Thymus (tissue), 11 donors: ENCODE results near the gene DRC3. TPM values are rescaled to one million over a fixed set of nuclear protein-coding genes. Genes with fewer than 3 reads are reported as not detected.
A peak's percentile ranks its signal among the peaks of the same experiment; 100 is the strongest.
"Not testable (repeated sequence)": the region's sequence is repeated elsewhere in the genome, so short reads cannot be mapped to it uniquely, and the experiment has no call there.

Source experiments
- DNase-seq, 9 donors: peaks; one replicate each; pipeline ENCODE4 v3.0.0-alpha.2; 2013; ENCODE audit warnings: low spot score in 9 of 9, low read depth in 6 of 9, missing footprints in 1 of 9
- H3K27ac ChIP-seq, 2 donors: one replicate each; pipeline ENCODE4 v1.5.1; 2013; ENCODE audit warnings: control low read depth in 1 of 2, low read depth in 1 of 2, low read length in 1 of 2, mild to moderate bottlenecking in 1 of 2, moderate library complexity in 1 of 2
- H3K27me3 ChIP-seq, 2 donors: one replicate each; pipeline ENCODE4 v1.5.1; 2013; ENCODE audit warnings: low read length in 1 of 2; ENCODE audit not compliant: control insufficient read depth in 2 of 2, insufficient read depth in 1 of 2
- H3K36me3 ChIP-seq, 2 donors: one replicate each; pipeline ENCODE4 v1.5.1; 2013; ENCODE audit warnings: low read length in 1 of 2, mild to moderate bottlenecking in 1 of 2, moderate library complexity in 1 of 2; ENCODE audit not compliant: control insufficient read depth in 2 of 2, insufficient read depth in 2 of 2
- H3K4me1 ChIP-seq, 2 donors: one replicate each; pipeline ENCODE4 v1.5.1; 2013; ENCODE audit warnings: low read length in 2 of 2; ENCODE audit not compliant: control insufficient read depth in 2 of 2, insufficient read depth in 2 of 2
- H3K4me3 ChIP-seq, 2 donors: one replicate each; pipeline ENCODE4 v1.5.1; 2013; ENCODE audit warnings: low read length in 2 of 2, control low read depth in 1 of 2, mild to moderate bottlenecking in 1 of 2
- H3K9me3 ChIP-seq, 2 donors: one replicate each; pipeline ENCODE4 v1.5.1; 2013; ENCODE audit warnings: low read length in 1 of 2, mild to moderate bottlenecking in 1 of 2; ENCODE audit not compliant: control insufficient read depth in 2 of 2, insufficient read depth in 1 of 2
- WGBS: extraction: QIAGEN DNeasy Blood & Tissue Kit; methylation state at CpG from one replicate; pipeline ENCODE4 v1.1.7; 2013; 5-methylcytosine and 5-hydroxymethylcytosine counted together
- polyA plus RNA-seq: library from polyadenylated mRNA; stranded (reverse); fragments of 200-250 nt; gene quantifications from one replicate; pipeline ENCODE4 v1.2.3, GENCODE V29; 2013
- total RNA-seq: library from RNA; stranded (reverse); fragments of 120-200 nt; gene quantifications from one replicate; pipeline ENCODE4 v1.2.4, GENCODE V29; 2013
- donor health status: healthy.

The DRC3 gene
- total and polyA plus RNA-seq, 2 donors = 1.3 to 3.3 TPM

- Histone ChIP-seq H3K27ac (no peak overlapping the region), H3K4me1 (peaks cover 0 to 7% of the 10 kb centered on the region in 2 donors), H3K27me3 (no peaks in the 10 kb centered on the region), H3K4me3 (no peak overlapping the region), H3K9me3 (peaks cover 0 to 4% of the 10 kb centered on the region in 2 donors), H3K36me3 (no peaks in the 10 kb centered on the region)
- DNase-seq = no peak
- 97% methylated on average over 2 of the region's 2 CpGs for WGBS
Measured at GRCh38 chr17:17993366-17993765, 20.7 kb downstream of the DRC3 start.

DNA sequence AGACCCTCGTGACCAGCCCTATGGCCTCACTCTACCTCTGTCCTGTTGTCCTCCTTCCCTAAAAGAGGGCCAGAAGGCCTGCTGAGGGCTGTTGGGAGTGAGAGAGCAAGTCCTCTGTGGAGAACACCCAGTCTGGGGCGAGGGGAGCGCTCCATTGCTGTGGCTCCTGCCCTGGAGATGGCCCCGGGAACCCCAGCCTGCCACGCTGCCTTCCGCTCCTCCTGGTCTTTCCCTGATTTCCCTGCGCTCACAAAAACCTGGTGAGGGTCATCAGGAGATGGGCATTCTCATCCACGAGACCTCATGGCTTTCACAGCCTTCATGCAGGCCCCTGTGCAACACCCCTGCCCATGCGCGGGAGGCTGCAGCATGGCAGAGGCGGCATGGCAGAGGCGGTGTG is 21.2 kb downstream of the DRC3 start:
- H3K9me3 ChIP-seq = peaks cover 0 to 4% of the 10 kb centered on the region in 2 donors
- H3K36me3 ChIP-seq = no peaks in the 10 kb centered on the region
- no peak for DNase-seq
- H3K4me3 ChIP-seq = no peak overlapping the region
- peaks cover 0 to 7% of the 10 kb centered on the region in 2 donors for H3K4me1 ChIP-seq
- no peak overlapping the region for H3K27ac ChIP-seq
- 97% methylated on average over 12 of the region's 12 CpGs for WGBS
- H3K27me3 ChIP-seq = no peaks in the 10 kb centered on the region

DNA sequence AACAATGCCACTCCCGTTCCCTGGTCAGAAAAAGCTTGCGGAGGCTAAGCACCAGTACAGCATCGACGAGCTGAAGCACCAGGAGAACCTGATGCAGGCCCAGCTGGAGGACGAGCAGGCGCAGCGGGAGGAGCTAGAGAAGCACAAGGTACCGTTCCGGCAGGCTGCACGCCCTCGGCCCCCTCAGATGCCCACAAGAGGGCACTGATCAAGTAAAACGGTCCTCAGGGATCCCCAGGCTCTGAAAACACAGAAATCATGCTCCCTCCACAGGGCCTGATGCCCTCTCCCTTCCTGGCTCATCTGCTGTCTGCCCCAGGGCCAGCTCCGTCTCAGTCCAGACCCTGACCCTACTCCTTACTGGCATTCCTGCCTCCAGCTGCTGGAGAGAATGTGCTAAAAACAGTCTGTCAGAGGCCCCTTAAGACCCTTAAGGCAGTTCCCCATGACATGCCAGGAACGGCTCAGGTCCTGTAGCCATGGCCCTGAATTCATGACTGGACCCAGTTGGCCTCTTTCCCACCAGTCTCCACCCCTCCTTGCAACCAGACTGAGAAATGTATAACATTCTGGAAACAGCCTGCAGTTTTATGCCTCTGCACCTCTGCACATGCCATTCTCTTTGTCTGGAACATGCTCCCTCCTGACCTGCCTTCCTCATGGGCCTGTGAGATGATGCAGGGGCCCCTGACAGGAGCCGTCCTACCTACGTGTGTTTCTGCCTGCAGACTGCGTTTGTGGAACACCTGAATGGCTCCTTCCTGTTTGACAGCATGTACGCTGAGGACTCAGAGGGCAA is 21.8 kb downstream of the DRC3 start:
- H3K36me3 ChIP-seq = no peaks in the 10 kb centered on the region

GRCh38 chr17:17995887-17996286 is 23.2 kb downstream of the DRC3 start:
- not testable (repeated sequence) for H3K4me3 ChIP-seq, DNase-seq, H3K36me3 ChIP-seq, H3K27ac ChIP-seq, H3K27me3 ChIP-seq, H3K4me1 ChIP-seq, H3K9me3 ChIP-seq
- 98% methylated on average over 8 of the region's 8 CpGs for WGBS

More for the DNA sequence above, 21.8 kb downstream of the DRC3 start:
- H3K27ac ChIP-seq = no peak overlapping the region
- H3K9me3 ChIP-seq = no peaks in the 10 kb centered on the region
- no peaks in the 10 kb centered on the region for H3K27me3 ChIP-seq
- 75% methylated on average over 18 of the region's 18 CpGs for WGBS
- DNase-seq = peak in 3 of 9 donors; percentile 15 to 41 (median 28)
- peaks cover 0 to 7% of the 10 kb centered on the region in 2 donors for H3K4me1 ChIP-seq
- no peak overlapping the region for H3K4me3 ChIP-seq

DNA sequence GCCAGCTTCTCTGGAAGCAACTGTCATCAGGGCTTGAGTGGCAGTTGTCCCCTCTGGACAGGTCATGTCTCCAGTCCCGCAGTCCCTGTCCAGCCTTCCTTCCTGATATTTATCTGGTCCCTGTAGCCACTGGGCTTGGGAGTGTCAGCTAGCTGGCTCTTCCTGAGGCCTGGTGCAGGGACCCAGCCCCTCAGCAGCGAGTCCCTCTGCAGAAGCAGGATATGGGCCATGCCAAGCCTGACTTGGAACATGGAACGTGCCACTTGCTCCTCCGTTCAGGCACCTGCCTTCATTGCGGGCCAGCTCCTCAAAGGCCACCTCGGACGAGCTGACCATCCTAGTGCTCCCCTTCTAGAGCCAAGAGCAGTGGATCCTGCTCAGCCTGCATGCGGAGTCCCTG is 26.3 kb downstream of the DRC3 start:
- H3K4me1 ChIP-seq = peaks cover 0 to 7% of the 10 kb centered on the region in 2 donors
- no peak for DNase-seq

DNA sequence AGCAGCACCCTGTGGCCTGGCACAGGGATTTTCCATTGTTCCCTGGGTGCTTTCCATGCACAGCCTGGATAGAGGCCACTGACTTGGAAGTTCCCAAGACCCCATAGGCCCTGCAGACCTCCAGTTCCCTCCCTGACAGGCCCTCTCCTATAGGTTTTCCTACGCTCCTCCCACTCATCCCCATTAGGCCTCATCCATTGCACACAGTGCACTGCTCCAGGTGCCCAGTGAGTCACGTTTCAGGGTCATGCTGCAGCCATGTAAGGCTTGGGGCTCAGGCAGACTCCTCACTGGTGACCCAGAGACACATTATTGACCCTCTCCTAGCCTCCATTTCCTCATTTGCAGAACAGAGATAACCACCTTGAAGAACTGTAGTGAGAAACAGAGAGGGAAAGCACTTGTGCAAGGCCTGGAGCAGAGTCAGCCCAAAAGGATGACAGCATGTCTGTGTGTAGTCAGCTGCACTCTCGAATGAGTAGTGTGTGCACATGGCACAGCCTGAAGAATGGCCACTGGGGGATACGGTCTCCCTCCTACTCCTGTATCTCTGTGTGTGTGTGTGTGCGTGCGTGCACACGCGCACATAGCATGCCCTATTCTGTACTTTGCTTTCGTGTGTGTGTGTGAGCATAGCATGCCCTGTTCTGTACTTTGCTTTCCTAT is 26.8 kb downstream of the DRC3 start:
- peaks cover 0 to 3% of the 10 kb centered on the region in 2 donors for H3K4me1 ChIP-seq
- H3K36me3 ChIP-seq = no peaks in the 10 kb centered on the region
- 94% methylated on average over 9 of the region's 9 CpGs for WGBS
- H3K9me3 ChIP-seq = no peaks in the 10 kb centered on the region
- no peak for DNase-seq
- no peaks in the 10 kb centered on the region for H3K27me3 ChIP-seq
- no peak overlapping the region for H3K4me3 ChIP-seq
- H3K27ac ChIP-seq = no peak overlapping the region

More for the DNA sequence above, 26.3 kb downstream of the DRC3 start:
- no peaks in the 10 kb centered on the region for H3K27me3 ChIP-seq
- H3K27ac ChIP-seq = no peak overlapping the region
- no peaks in the 10 kb centered on the region for H3K36me3 ChIP-seq
- H3K9me3 ChIP-seq = no peaks in the 10 kb centered on the region
- WGBS = 97% methylated on average over 8 of the region's 8 CpGs
- H3K4me3 ChIP-seq = no peak overlapping the region

DNA sequence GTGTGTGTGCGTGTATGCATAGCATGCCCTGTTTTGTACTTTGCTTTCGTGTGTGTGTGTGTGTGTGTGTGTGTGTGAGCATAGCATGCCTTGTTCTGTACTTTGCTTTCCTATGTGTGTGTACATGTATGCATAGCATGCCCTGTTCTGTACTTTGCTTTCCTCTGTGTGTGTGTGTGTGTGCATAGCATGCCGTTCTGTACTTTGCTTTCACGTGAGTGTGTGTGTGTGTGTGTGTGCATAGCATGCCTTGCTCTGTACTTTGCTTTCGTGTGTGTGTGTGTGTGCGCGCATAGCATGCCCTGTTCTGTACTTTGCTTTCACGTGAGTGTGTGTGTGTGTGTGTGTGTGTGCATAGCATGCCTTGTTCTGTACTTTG is 27.4 kb downstream of the DRC3 start:
- no peak for DNase-seq
- H3K36me3 ChIP-seq = no peaks in the 10 kb centered on the region
- H3K9me3 ChIP-seq = no peaks in the 10 kb centered on the region
- 93% methylated on average over 8 of the region's 8 CpGs for WGBS
- H3K27me3 ChIP-seq = no peaks in the 10 kb centered on the region
- H3K4me3 ChIP-seq = no peak overlapping the region
- H3K4me1 ChIP-seq = no peaks in the 10 kb centered on the region
- no peak overlapping the region for H3K27ac ChIP-seq

DNA sequence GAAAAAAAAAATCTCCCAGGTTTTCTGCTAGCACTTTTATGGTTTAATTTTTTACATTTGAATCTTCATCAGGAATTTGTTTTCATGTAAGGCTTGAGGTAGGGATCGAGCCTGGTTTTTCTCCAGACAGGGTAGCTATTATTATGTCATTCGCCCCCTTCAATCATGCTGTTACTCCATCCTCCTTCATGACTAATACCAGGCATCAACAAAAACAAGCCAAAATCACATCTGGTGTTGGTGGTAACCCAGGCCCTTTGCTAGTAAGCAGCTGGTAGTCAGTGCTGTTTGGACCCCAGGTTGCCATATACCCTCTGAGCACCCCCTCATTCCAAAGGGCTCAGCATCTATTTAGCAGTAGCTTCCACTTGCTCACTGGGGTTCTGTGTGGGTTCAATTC is 29.5 kb downstream of the DRC3 start:
- no peak overlapping the region for H3K27ac ChIP-seq
- H3K9me3 ChIP-seq = no peaks in the 10 kb centered on the region
- DNase-seq = no peak
- no peak overlapping the region for H3K4me3 ChIP-seq
- no peaks in the 10 kb centered on the region for H3K4me1 ChIP-seq
- peaks cover 1 to 3% of the 10 kb centered on the region in 2 donors for H3K36me3 ChIP-seq
- no peaks in the 10 kb centered on the region for H3K27me3 ChIP-seq
- 97% methylated on average over 2 of the region's 2 CpGs for WGBS

- Histone ChIP-seq H3K27me3 (no peaks in the 10 kb centered on the region), H3K4me3 (no peak overlapping the region), H3K36me3 (peaks cover 10 to 13% of the 10 kb centered on the region in 2 donors), H3K4me1 (no peaks in the 10 kb centered on the region), H3K27ac (no peak overlapping the region), H3K9me3 (no peaks in the 10 kb centered on the region)
- 97% methylated on average over 9 of the region's 9 CpGs for WGBS
- no peak for DNase-seq
Measured at GRCh38 chr17:18004345-18004744, 31.7 kb downstream of the DRC3 start.
